Measurements from ENCODE around the gene LRRC8B.

DNA sequence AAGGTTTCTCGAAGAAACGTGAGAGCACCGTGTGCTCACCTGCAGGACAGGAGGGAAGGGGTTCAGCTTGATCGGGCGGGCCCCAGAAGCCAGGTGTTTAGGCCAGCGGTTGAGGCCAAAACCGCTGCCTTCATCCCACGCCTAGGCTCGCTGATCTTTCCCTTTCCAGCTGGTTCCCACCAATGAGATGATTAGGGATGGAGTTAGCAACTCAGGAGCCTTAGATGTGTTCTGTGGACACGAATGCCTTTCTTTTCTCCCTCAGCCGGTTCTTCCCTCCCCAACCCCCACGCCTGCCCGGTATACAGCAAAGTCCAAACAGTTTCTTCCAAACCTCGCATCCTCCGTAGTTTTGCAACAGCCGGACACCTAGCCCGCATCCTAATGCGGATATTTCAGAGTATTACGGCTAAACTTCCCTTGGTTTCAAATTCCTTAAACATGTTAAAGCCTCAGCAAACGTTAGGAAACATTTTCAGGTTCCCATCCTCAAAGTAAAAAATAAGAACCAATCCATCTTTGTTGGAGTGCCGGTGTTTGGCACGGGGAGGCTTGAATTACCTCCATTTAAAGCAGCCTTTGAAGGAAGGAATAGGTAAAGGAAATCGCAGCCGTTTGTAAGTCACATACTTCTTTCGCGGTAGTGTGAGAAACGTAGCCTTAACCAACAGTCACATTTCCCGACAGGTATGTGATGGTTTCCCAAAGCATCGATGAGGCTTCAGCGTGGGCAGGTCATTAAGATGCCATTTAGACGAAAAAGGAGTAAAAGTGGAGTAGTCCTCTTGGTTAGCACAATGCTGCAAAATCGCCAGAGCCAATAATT is 109.4 kb downstream of the LRRC8B start:
- TF ChIP-seq POLR2A (IDR thresholded peaks at IDR 0.05; ENCODE audit: control extremely low read depth in 1 of 2, low read depth in 2 of 2, low read length in 2 of 2) (no peak), CTCF (IDR thresholded peaks at IDR 0.05; ENCODE audit: control extremely low read depth in 1 of 3, insufficient read depth in 1 of 3, low read depth in 1 of 3, low read length in 3 of 3) (no peak), SIX5 (IDR thresholded peaks at IDR 0.05; ENCODE audit: low read depth, low read length) (no peak), RXRA (IDR thresholded peaks at IDR 0.05; ENCODE audit: insufficient read depth, low read depth, low read length) (no peak), JUND (IDR thresholded peaks at IDR 0.05; ENCODE audit: low read length) (no peak), EP300 (IDR thresholded peaks at IDR 0.05; ENCODE audit: borderline replicate concordance in 1 of 2, low read depth in 2 of 2, low read length in 2 of 2) (no peak), EZH2 (IDR thresholded peaks at IDR 0.05; ENCODE audit: low read depth, low read length, severe bottlenecking) (peak; percentile 33), SP2 (IDR thresholded peaks at IDR 0.05; ENCODE audit: low read length) (no peak), KDM1A (IDR thresholded peaks at IDR 0.05; ENCODE audit: borderline replicate concordance, low read length) (no peak), POLR2AphosphoS5 (IDR thresholded peaks at IDR 0.05; ENCODE audit: low read depth, low read length) (no peak)

All from H1 (cell line).